NCI-H460 (cell line): ENCODE results near the gene GPR150. TPM values are rescaled to one million over a fixed set of nuclear protein-coding genes. Genes with fewer than 3 reads are reported as not detected.

Source experiments
- DNase-seq: peaks from one replicate; pipeline ENCODE4 v3.0.0-alpha.2; 2016; ENCODE audit warnings: low read depth; ENCODE audit errors: extremely low read depth
- polyA plus RNA-seq: library from polyadenylated mRNA; depleted of rRNA; stranded (reverse); fragments of >200 nt; gene quantifications from 2 replicates; pipeline ENCODE4 v1.2.3, GENCODE V29; 2014; cell fraction: nucleus; rRNA removed
- total RNA-seq: library from RNA; depleted of rRNA; stranded (reverse); fragments of >200 nt; shearing (Covaris generic); gene quantifications from 2 replicates; pipeline ENCODE4 v1.2.3, GENCODE V29; 2014; rRNA removed

GPR150 gene
- total RNA-seq: not detected in 2 replicates
- polyA plus RNA-seq: 0.26 TPM in 1 of 2 replicates, not detected in the other

GRCh38 chr5:95620030-95620869, at the start of gene GPR150:
GPR150 (plus strand) TSS chr5:95620087; CDS start chr5:95620276, 189 bp downstream.
- DNase-seq: no peak

- DNase-seq: no peak
Measured at GRCh38 chr5:95572016-95572415, 47.9 kb upstream of the GPR150 start.

- no peak for DNase-seq
Measured at GRCh38 chr5:95581576-95581975, 38.3 kb upstream of the GPR150 start.

- DNase-seq: no peak
Measured at GRCh38 chr5:95583992-95584391, 35.9 kb upstream of the GPR150 start.

GRCh38 chr5:95590880-95591279, 29.0 kb upstream of the GPR150 start:
- no peak for DNase-seq

- DNase-seq: peak; percentile 11
Measured at GRCh38 chr5:95591490-95591901, 28.4 kb upstream of the GPR150 start.

- DNase-seq: no peak
Measured at GRCh38 chr5:95595289-95595931, 24.5 kb upstream of the GPR150 start.

- DNase-seq: no peak
Measured at GRCh38 chr5:95599252-95599651, 20.6 kb upstream of the GPR150 start.

GRCh38 chr5:95600557-95600956, 19.3 kb upstream of the GPR150 start:
- DNase-seq: no peak

- DNase-seq: no peak
Measured at GRCh38 chr5:95605786-95606185, 14.1 kb upstream of the GPR150 start.

- DNase-seq: no peak
Measured at GRCh38 chr5:95606419-95606818, 13.5 kb upstream of the GPR150 start.

- no peak for DNase-seq
Measured at GRCh38 chr5:95609711-95610110, 10.2 kb upstream of the GPR150 start.

- DNase-seq: no peak
Measured at GRCh38 chr5:95610546-95610945, 9.3 kb upstream of the GPR150 start.

- DNase-seq: no peak
Measured at GRCh38 chr5:95611396-95611795, 8.5 kb upstream of the GPR150 start.

GRCh38 chr5:95613514-95613913, 6.4 kb upstream of the GPR150 start:
- DNase-seq: no peak

- peak; percentile 21 for DNase-seq
Measured at GRCh38 chr5:95615164-95615467, 4.8 kb upstream of the GPR150 start.

GRCh38 chr5:95617057-95617456, 2.8 kb upstream of the GPR150 start:
- DNase-seq: no peak

- DNase-seq: no peak
Measured at GRCh38 chr5:95619096-95619495, 791 bp upstream of the GPR150 start.

GRCh38 chr5:95619514-95620029, 315 bp upstream of the GPR150 start:
- DNase-seq: no peak

- DNase-seq: no peak
Measured at GRCh38 chr5:95620870-95621838, 1.3 kb downstream of the GPR150 start.
